HCT116 (cell line): ENCODE results near the gene IL20RA.

Experiments used
- CTCF ChIP-seq, 3 experiments: fragments of 200-600 bp in 1 of 3; sonication (generic) in 1 of 3; IDR thresholded peaks in 2 of 3; conservative IDR thresholded peaks in 1 of 3; 2 replicates each; pipeline ENCODE4 v1.5.1; 2012 to 2017; ENCODE audit warnings: low read depth in 2 of 3, low read length in 2 of 3, antibody characterized with exemption in 1 of 3, borderline replicate concordance in 1 of 3, control low read depth in 1 of 3, mild to moderate bottlenecking in 1 of 3, mixed read lengths in 1 of 3, mixed run types in 1 of 3, moderate library complexity in 1 of 3; ENCODE audit not compliant: insufficient read depth in 1 of 3
- EGR1 ChIP-seq: IDR thresholded peaks from 2 replicates; pipeline ENCODE4 v1.6.1; 2012; ENCODE audit warnings: low read depth
- REST ChIP-seq: IDR thresholded peaks from 2 replicates; pipeline ENCODE4 v1.6.1; 2012; ENCODE audit warnings: low read depth
- YY1 ChIP-seq: IDR thresholded peaks from 2 replicates; pipeline ENCODE4 v1.6.1; 2011; ENCODE audit warnings: low read length, low read depth, moderate library complexity, mild to moderate bottlenecking; ENCODE audit not compliant: insufficient replicate concordance; ENCODE audit errors: extremely low read depth

- TF ChIP-seq EGR1, result no peak
- no peak for TF ChIP-seq CTCF (IDR thresholded peaks at IDR 0.05 in 2 of 3, conservative IDR thresholded peaks at IDR 0.05 in 1 of 3; ENCODE audit: borderline replicate concordance in 1 of 3, insufficient read depth in 1 of 3, low read depth in 2 of 3, low read length in 2 of 3)
- TF ChIP-seq REST, result no peak
- no peak for TF ChIP-seq YY1
Observed at GRCh38 chr6:137005073-137005472, 39.7 kb downstream of the IL20RA start.
